SK-N-SH (cell line): Measurements from ENCODE around the gene ZFTA. TPM values are rescaled to one million over a fixed set of nuclear protein-coding genes. Genes with fewer than 3 reads are reported as not detected.

ENCODE experiments used
- CTCF ChIA-PET: fragments of 300-600, 350-600 bp; formaldehyde crosslinking; extraction: SDS; loops from one replicate; lab custom pipeline; 2021; lab: Yijun Ruan, JAX
- POLR2A ChIA-PET: fragments of 350-600 bp; sonication (Branson Sonifier 250); formaldehyde crosslinking; extraction: SDS; loops from one replicate; lab custom pipeline; 2020; ENCODE audit warnings: antibody characterized with exemption, inconsistent platforms; lab: Yijun Ruan, JAX
- DNase-seq: peaks from one replicate; pipeline ENCODE4 v3.0.0; 2012
- H2AFZ ChIP-seq: fragments of 200-600 bp; sonication (generic); 2 replicates; pipeline ENCODE4 v1.8.1; 2016; ENCODE audit warnings: antibody characterized with exemption, mild to moderate bottlenecking, low read depth
- H3F3A ChIP-seq: fragments of 200-600 bp; sonication (generic); replicated peaks from 2 replicates; pipeline ENCODE3; 2016; ENCODE audit warnings: antibody characterized with exemption, mild to moderate bottlenecking; ENCODE audit not compliant: insufficient read depth
- H3K27ac ChIP-seq, 2 experiments: fragments of 200-500 bp in 1 of 2; fragments of 200-600 bp in 1 of 2; sonication (Bioruptor generic) in 1 of 2; sonication (generic), shearing (Covaris generic) in 1 of 2; 2 replicates each; pipeline versions ENCODE4 v1.5.1 to v1.6.1; 2014 to 2016; ENCODE audit warnings: low read depth in 2 of 2, inconsistent platforms in 1 of 2, low read length in 1 of 2, mild to moderate bottlenecking in 1 of 2, mixed read lengths in 1 of 2
- H3K27me3 ChIP-seq: fragments of 200-600 bp; sonication (generic), shearing (Covaris generic); 2 replicates; pipeline ENCODE4 v1.6.1; 2016; ENCODE audit warnings: mixed run types; ENCODE audit not compliant: insufficient read depth
- H3K36me3 ChIP-seq, 2 experiments: fragments of 200-500 bp in 1 of 2; fragments of 200-600 bp in 1 of 2; sonication (Bioruptor generic) in 1 of 2; sonication (generic) in 1 of 2; replicated peaks in 1 of 2; 2 replicates each; pipeline versions ENCODE3 to v1.5.1; 2014 to 2016; ENCODE audit warnings: low read length in 1 of 2, mild to moderate bottlenecking in 1 of 2; ENCODE audit not compliant: insufficient read depth in 2 of 2, control insufficient read depth in 1 of 2
- H3K4me1 ChIP-seq, 2 experiments: fragments of 200-500 bp in 1 of 2; fragments of 200-600 bp in 1 of 2; sonication (Bioruptor generic) in 1 of 2; sonication (generic), shearing (Covaris generic) in 1 of 2; 2 replicates each; pipeline versions ENCODE4 v1.5.1 to v1.6.1; 2014 to 2016; ENCODE audit warnings: low read depth in 1 of 2, low read length in 1 of 2, mixed run types in 1 of 2; ENCODE audit not compliant: insufficient read depth in 2 of 2, control insufficient read depth in 1 of 2
- H3K4me2 ChIP-seq: fragments of 200-600 bp; sonication (generic), shearing (Covaris generic); 2 replicates; pipeline ENCODE4 v1.6.1; 2017; ENCODE audit warnings: mixed run types
- H3K4me3 ChIP-seq, 2 experiments: fragments of 200-500 bp in 1 of 2; fragments of 200-600 bp in 1 of 2; sonication (Bioruptor generic) in 1 of 2; sonication (generic), shearing (Covaris generic) in 1 of 2; 2 replicates each; pipeline versions ENCODE4 v1.5.1 to v1.8.1; 2014 to 2016; ENCODE audit warnings: low read depth in 2 of 2, inconsistent platforms in 1 of 2, low read length in 1 of 2, mild to moderate bottlenecking in 1 of 2, mixed read lengths in 1 of 2, moderate library complexity in 1 of 2
- H3K79me2 ChIP-seq: fragments of 200-600 bp; sonication (generic); 2 replicates; pipeline ENCODE4 v1.8.1; 2017; ENCODE audit warnings: mild to moderate bottlenecking; ENCODE audit not compliant: insufficient read depth
- H3K9ac ChIP-seq: fragments of 200-600 bp; sonication (generic); 2 replicates; pipeline ENCODE4 v1.6.1; 2017; ENCODE audit warnings: mixed run types
- H3K9me2 ChIP-seq: fragments of 200-600 bp; sonication (generic); 2 replicates; pipeline ENCODE4 v1.6.1; 2017; ENCODE audit warnings: mixed run types
- H3K9me3 ChIP-seq: fragments of 200-600 bp; sonication (generic); 2 replicates; pipeline ENCODE4 v1.6.1; 2017; ENCODE audit warnings: mixed run types, mild to moderate bottlenecking, moderate library complexity
- H4K20me1 ChIP-seq: fragments of 200-600 bp; sonication (generic); 2 replicates; pipeline ENCODE4 v1.6.1; 2017; ENCODE audit warnings: mild to moderate bottlenecking, mixed run types; ENCODE audit not compliant: insufficient read depth
- ELF1 ChIP-seq: IDR thresholded peaks from 2 replicates; pipeline ENCODE4 v1.4.0; 2012
- EP300 ChIP-seq, 2 experiments: IDR thresholded peaks; 2 replicates each; pipeline versions ENCODE4 v1.4.0 to v1.6.1; 2012; ENCODE audit warnings: borderline replicate concordance in 1 of 2, low read depth in 1 of 2, low read length in 1 of 2
- EZH2phosphoT487 ChIP-seq: fragments of 200-600 bp; sonication (generic); IDR thresholded peaks from 2 replicates; pipeline ENCODE4 v1.6.1; 2017; ENCODE audit warnings: low read depth, mixed run types, mild to moderate bottlenecking, antibody characterized with exemption, moderate library complexity, borderline replicate concordance
- FOSL2 ChIP-seq: IDR thresholded peaks from 2 replicates; pipeline ENCODE4 v1.4.0; 2012; ENCODE audit warnings: low read depth, mild to moderate bottlenecking, moderate library complexity, borderline replicate concordance
- FOXJ3 ChIP-seq: sonication (generic); formaldehyde crosslinking; IDR thresholded peaks from 2 replicates; pipeline ENCODE4 v1.5.1; 2020; ENCODE audit warnings: mild to moderate bottlenecking, missing genetic modification reagents
- GABPA ChIP-seq: IDR thresholded peaks from 2 replicates; pipeline ENCODE4 v1.4.0; 2012; ENCODE audit warnings: low read depth, mild to moderate bottlenecking
- GATA2 ChIP-seq: sonication (generic); formaldehyde crosslinking; IDR thresholded peaks from 2 replicates; pipeline ENCODE4 v1.5.0; 2020; ENCODE audit warnings: mild to moderate bottlenecking, missing genetic modification reagents
- MEF2A ChIP-seq: IDR thresholded peaks from 2 replicates; pipeline ENCODE4 v1.4.0; 2012; ENCODE audit warnings: low read depth, borderline replicate concordance
- MXI1 ChIP-seq: IDR thresholded peaks from 2 replicates; pipeline ENCODE4 v1.6.1; 2012; ENCODE audit warnings: mild to moderate bottlenecking, low read depth, low read length, improper control_type of control experiment
- NFIC ChIP-seq: IDR thresholded peaks from 2 replicates; pipeline ENCODE4 v1.4.0; 2012; ENCODE audit warnings: borderline replicate concordance
- RAD21 ChIP-seq: IDR thresholded peaks from 2 replicates; pipeline ENCODE4 v1.6.1; 2012; ENCODE audit warnings: mild to moderate bottlenecking, low read length
- RCOR1 ChIP-seq: fragments of 150-350 bp; IDR thresholded peaks from 2 replicates; pipeline ENCODE4 v1.6.1; 2017; ENCODE audit warnings: antibody characterized with exemption, low read length
- RXRA ChIP-seq: IDR thresholded peaks from 2 replicates; pipeline ENCODE4 v1.4.0; 2012; ENCODE audit warnings: low read depth, mild to moderate bottlenecking, borderline replicate concordance
- SIN3A ChIP-seq: IDR thresholded peaks from 2 replicates; pipeline ENCODE4 v1.6.1; 2012; ENCODE audit warnings: low read depth, mild to moderate bottlenecking, low read length, moderate library complexity, borderline replicate concordance
- SMC3 ChIP-seq: IDR thresholded peaks from 2 replicates; pipeline ENCODE4 v1.6.1; 2012; ENCODE audit warnings: low read depth, low read length, improper control_type of control experiment
- TAF1 ChIP-seq: IDR thresholded peaks from 2 replicates; pipeline ENCODE4 v1.6.1; 2012; ENCODE audit warnings: low read depth, mild to moderate bottlenecking, low read length, moderate library complexity, borderline replicate concordance
- TEAD4 ChIP-seq: IDR thresholded peaks from 2 replicates; pipeline ENCODE4 v1.4.0; 2012; ENCODE audit warnings: mild to moderate bottlenecking, borderline replicate concordance; ENCODE audit not compliant: insufficient read depth
- WGBS: methylation state at CpG from one replicate; pipeline ENCODE4 v1.1.6; 2017; ENCODE audit warnings: low lambda C conversion rate; 5-methylcytosine and 5-hydroxymethylcytosine counted together
- polyA plus RNA-seq, 3 experiments: library from polyadenylated mRNA; depleted of rRNA; stranded (reverse); fragments of >200 nt; gene quantifications; 2 replicates each; pipeline ENCODE4 v1.2.3, GENCODE V29; 2012
- TF ChIP-seq, protein P1 (sequence below): IDR thresholded peaks from 2 replicates; pipeline ENCODE4 v1.6.1; 2012; ENCODE audit warnings: mild to moderate bottlenecking, low read depth, low read length, moderate library complexity
- TF ChIP-seq, protein P2 (sequence below): IDR thresholded peaks from 2 replicates; pipeline ENCODE4 v1.4.0; 2012; ENCODE audit warnings: low read depth, borderline replicate concordance
- TF ChIP-seq, protein P3 (sequence below): fragments of 150-350 bp; IDR thresholded peaks from 2 replicates; pipeline ENCODE4 v1.6.1; 2016; ENCODE audit warnings: mild to moderate bottlenecking, low read depth, low read length
- TF ChIP-seq, protein P4 (sequence below): fragments of 150-350 bp; IDR thresholded peaks from 2 replicates; pipeline ENCODE4 v1.6.1; 2017; ENCODE audit warnings: antibody characterized with exemption, low read length, low read depth, borderline replicate concordance

Gene ZFTA
- polyA plus RNA-seq, 1 of the 3 experiments (the other 2 are of a cell fraction), result 8.7 TPM

DNA sequence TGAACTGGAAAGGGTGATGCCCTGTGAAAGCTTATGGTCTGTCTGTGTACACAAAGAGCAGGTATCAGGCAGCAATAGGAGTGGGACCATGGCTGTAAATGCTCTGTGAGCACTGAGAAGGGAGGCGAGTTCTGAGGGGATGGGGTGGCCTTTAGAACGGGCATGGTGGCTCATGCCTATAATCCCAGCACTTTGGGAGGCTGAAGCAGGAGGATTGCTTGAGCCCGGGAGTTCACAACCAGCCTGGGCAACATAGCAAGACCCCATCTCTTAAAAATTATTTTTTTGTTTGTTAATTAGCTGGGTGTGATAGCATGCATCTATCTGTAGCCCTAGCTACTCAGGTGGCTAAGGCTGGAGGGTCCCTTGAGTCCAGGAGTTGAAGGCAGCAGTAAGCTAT is 48.2 kb upstream of the ZFTA start:
- CTCF ChIA-PET, result interaction anchor here (0.8 to 1.3 kb wide), 5 partner anchors 13 to 90 kb away, joined by 3 to 4 read pairs (median 3); no protein-coding TSS in a partner anchor

DNA sequence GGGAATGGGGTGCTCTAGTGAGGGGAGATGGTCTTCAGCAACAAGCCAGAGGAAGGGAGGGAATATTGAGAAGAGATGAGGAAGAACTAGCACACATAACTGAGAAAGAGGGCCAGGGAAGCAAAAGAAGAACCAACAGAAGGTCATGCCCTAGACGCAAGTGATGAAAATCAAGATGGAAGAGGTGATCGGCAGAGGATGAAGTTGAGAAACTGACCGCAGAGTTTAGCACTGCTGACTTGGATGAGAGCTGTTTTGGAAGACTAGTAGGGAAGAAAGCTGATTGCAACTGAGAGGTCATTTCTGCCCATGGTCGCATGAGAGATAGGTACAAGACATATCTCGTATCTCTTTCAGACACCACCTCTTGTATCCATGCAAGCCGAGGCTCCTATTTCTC is 47.6 kb upstream of the ZFTA start:
- H3F3A ChIP-seq, result peaks cover 6% of the 10 kb centered on the region
- no peak for TF ChIP-seq MEF2A
- no peak for TF ChIP-seq RXRA
- TF ChIP-seq FOXJ3 (CRISPR knock-in tag), result no peak
- no peak for TF ChIP-seq SMC3
- no peak for TF ChIP-seq EZH2phosphoT487
- TF ChIP-seq GATA2 (CRISPR knock-in tag), result no peak
- TF ChIP-seq, protein P1, sequence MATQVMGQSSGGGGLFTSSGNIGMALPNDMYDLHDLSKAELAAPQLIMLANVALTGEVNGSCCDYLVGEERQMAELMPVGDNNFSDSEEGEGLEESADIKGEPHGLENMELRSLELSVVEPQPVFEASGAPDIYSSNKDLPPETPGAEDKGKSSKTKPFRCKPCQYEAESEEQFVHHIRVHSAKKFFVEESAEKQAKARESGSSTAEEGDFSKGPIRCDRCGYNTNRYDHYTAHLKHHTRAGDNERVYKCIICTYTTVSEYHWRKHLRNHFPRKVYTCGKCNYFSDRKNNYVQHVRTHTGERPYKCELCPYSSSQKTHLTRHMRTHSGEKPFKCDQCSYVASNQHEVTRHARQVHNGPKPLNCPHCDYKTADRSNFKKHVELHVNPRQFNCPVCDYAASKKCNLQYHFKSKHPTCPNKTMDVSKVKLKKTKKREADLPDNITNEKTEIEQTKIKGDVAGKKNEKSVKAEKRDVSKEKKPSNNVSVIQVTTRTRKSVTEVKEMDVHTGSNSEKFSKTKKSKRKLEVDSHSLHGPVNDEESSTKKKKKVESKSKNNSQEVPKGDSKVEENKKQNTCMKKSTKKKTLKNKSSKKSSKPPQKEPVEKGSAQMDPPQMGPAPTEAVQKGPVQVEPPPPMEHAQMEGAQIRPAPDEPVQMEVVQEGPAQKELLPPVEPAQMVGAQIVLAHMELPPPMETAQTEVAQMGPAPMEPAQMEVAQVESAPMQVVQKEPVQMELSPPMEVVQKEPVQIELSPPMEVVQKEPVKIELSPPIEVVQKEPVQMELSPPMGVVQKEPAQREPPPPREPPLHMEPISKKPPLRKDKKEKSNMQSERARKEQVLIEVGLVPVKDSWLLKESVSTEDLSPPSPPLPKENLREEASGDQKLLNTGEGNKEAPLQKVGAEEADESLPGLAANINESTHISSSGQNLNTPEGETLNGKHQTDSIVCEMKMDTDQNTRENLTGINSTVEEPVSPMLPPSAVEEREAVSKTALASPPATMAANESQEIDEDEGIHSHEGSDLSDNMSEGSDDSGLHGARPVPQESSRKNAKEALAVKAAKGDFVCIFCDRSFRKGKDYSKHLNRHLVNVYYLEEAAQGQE, result no peak
- TF ChIP-seq FOSL2, result no peak
- TF ChIP-seq MXI1, result no peak
- TF ChIP-seq EP300 (IDR thresholded peaks at IDR 0.05; ENCODE audit: borderline replicate concordance in 1 of 2, low read depth in 1 of 2, low read length in 1 of 2), result no peak
- TF ChIP-seq SIN3A, result no peak
- TF ChIP-seq GABPA, result no peak
- TF ChIP-seq, protein P2, sequence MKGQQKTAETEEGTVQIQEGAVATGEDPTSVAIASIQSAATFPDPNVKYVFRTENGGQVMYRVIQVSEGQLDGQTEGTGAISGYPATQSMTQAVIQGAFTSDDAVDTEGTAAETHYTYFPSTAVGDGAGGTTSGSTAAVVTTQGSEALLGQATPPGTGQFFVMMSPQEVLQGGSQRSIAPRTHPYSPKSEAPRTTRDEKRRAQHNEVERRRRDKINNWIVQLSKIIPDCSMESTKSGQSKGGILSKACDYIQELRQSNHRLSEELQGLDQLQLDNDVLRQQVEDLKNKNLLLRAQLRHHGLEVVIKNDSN, result no peak
- peaks cover 26 to 35% of the 10 kb centered on the region in 2 experiments for H3K36me3 ChIP-seq
- no peaks in the 10 kb centered on the region for H3K27me3 ChIP-seq
- no peak overlapping the region for H3K4me3 ChIP-seq
- H4K20me1 ChIP-seq, result peaks cover 38% of the 10 kb centered on the region
- no peak overlapping the region for H2AFZ ChIP-seq
- peaks cover 9 to 15% of the 10 kb centered on the region in 2 experiments; a peak in 3 of 4 replicates for H3K4me1 ChIP-seq
- WGBS, result 96% methylated on average over 6 of the region's 6 CpGs
- CTCF ChIA-PET, result interaction anchor here (1.3 kb wide), 1 partner anchor 13 kb away, joined by 3 read pairs; no protein-coding TSS in a partner anchor
- POLR2A ChIA-PET, result interaction anchor here (1.4 kb wide), 1 partner anchor 9 kb away, joined by 4 read pairs; no protein-coding TSS in a partner anchor
- H3K27ac ChIP-seq, result no peak overlapping the region
- no peak overlapping the region for H3K9ac ChIP-seq
- DNase-seq, result no peak
- no peaks in the 10 kb centered on the region for H3K9me3 ChIP-seq
- no peaks in the 10 kb centered on the region for H3K9me2 ChIP-seq
- H3K4me2 ChIP-seq, result no peak overlapping the region
- H3K79me2 ChIP-seq, result peaks cover 49% of the 10 kb centered on the region

More for the DNA sequence above, 48.2 kb upstream of the ZFTA start:
- H3K36me3 ChIP-seq, result peaks cover 31 to 37% of the 10 kb centered on the region in 2 experiments
- H3F3A ChIP-seq, result peaks cover 4% of the 10 kb centered on the region
- TF ChIP-seq ELF1 (no peak), RAD21 (no peak), TAF1 (no peak), RXRA (no peak), RCOR1 (no peak), NFIC (no peak), GATA2 (CRISPR knock-in tag) (no peak), TEAD4 (no peak), GABPA (no peak), MEF2A (no peak)
- TF ChIP-seq, protein P3, sequence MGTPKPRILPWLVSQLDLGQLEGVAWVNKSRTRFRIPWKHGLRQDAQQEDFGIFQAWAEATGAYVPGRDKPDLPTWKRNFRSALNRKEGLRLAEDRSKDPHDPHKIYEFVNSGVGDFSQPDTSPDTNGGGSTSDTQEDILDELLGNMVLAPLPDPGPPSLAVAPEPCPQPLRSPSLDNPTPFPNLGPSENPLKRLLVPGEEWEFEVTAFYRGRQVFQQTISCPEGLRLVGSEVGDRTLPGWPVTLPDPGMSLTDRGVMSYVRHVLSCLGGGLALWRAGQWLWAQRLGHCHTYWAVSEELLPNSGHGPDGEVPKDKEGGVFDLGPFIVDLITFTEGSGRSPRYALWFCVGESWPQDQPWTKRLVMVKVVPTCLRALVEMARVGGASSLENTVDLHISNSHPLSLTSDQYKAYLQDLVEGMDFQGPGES, result no peak
- TF ChIP-seq, protein P4, sequence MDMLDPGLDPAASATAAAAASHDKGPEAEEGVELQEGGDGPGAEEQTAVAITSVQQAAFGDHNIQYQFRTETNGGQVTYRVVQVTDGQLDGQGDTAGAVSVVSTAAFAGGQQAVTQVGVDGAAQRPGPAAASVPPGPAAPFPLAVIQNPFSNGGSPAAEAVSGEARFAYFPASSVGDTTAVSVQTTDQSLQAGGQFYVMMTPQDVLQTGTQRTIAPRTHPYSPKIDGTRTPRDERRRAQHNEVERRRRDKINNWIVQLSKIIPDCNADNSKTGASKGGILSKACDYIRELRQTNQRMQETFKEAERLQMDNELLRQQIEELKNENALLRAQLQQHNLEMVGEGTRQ, result no peak
- TF ChIP-seq, all 33 proteins: peak for 0
- H3K4me3 ChIP-seq, result no peak overlapping the region
- POLR2A ChIA-PET, result interaction anchor here (0.9 to 1.4 kb wide), 2 partner anchors 9 to 49 kb away, joined by 3 to 4 read pairs; no protein-coding TSS in a partner anchor
- no peak overlapping the region for H2AFZ ChIP-seq
- 95% methylated on average over 3 of the region's 3 CpGs for WGBS
- H3K9ac ChIP-seq, result no peak overlapping the region
- peaks cover 53% of the 10 kb centered on the region for H3K79me2 ChIP-seq
- H3K4me1 ChIP-seq, result peaks cover 9 to 15% of the 10 kb centered on the region in 2 experiments; a peak in 3 of 4 replicates
- H3K9me3 ChIP-seq, result no peaks in the 10 kb centered on the region
- no peaks in the 10 kb centered on the region for H3K9me2 ChIP-seq
- H3K27ac ChIP-seq, result no peak overlapping the region
- H3K27me3 ChIP-seq, result no peaks in the 10 kb centered on the region
- H4K20me1 ChIP-seq, result peaks cover 38% of the 10 kb centered on the region
- no peak overlapping the region for H3K4me2 ChIP-seq
- DNase-seq, result no peak
